NCI-H2029 (cell line): ENCODE measurements around the gene SIRPB1.
"Not testable (repeated sequence)": the region's sequence is repeated elsewhere in the genome, so short reads cannot be mapped to it uniquely, and the experiment has no call there.

ENCODE experiments used
- DNase-seq: peaks from one replicate; lab custom pipeline; 2025; lab: John Stamatoyannopoulos, UW

Gene SIRPB1

DNA sequence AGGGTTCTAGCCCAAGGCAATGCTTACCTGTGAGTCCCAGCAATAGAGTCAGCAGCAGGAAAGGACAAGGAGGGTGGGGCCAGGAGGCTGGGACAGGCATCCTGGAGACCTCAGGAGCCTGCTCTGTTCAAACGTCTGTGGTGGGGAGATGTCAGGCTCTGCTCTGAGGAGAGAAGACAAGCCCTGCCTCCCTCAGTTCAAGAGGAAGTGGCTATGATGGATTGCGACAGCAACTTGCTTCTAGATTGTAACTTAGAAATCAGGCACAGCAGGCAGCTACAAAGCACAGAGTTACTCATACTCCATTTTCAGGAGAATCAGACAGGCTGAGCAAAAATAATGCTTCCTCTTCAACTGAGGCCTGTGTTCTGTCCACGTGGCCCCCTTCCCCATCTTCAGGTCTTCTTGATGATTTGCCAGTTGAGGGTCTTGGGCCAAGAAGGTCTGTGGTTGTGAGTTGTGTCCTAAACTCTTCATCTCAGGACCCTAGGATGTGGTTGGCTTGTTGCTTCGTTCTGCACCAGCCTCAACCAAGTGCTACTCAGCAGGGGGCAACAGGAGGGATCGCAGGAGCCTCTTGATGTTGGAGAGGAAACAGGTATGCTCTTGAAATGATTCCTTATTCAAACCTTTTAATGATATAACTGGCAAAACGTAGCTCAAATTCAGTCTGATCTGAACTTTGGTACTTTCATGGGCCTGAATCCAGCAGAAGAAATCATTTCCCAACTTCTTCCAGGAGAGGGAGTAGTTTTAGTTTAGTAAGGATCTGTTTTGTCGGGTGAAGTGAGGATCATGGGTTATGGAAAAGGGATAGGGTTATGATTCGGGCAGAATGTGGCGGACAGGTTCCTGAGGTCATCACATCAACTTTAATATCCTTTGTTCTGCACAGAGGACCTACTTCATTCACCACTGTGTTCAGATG, 31.0 kb downstream of the SIRPB1 start:
- no peak for DNase-seq

GRCh38 chr20:1587781-1588532, 31.9 kb downstream of the SIRPB1 start:
- DNase-seq, result no peak

DNA sequence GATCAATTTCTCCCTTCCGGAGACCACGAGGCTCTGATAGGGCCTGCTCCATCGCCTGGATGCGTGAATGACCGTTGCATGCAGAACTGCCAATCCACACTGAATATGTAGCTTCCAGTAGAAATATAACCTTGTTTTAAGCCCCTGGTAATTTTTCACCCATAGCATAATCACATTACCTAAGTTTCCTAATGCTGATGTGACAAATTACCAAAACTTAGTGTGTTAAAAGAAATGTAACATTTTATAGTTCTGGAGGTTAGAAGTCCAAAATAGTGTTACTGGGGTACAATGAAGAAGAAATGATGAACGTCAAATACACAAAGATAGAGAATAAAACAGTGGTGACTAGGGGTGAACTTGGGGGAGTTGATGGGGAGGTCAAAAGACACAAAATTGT, 40.3 kb downstream of the SIRPB1 start:
- no peak for DNase-seq

DNA sequence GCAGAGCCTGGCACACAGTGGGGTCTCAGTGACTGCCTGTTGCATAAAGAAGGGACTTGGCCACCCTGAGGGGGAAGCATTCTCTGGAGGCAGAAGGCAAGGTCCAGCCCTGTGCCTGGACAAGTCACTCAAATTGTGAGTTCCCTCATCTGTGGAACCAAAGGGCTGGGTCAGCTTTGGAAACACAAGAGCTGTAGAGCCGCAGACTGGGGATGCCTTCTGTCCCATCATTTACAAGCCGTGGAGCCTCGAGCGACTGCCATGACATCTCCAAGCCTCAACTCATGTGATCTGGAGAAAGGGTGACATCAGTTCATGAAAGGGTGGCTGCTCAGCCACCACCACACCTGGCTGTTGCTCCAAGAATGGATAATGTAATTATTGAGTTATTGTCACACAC, 41.9 kb downstream of the SIRPB1 start:
- DNase-seq, result no peak

DNA sequence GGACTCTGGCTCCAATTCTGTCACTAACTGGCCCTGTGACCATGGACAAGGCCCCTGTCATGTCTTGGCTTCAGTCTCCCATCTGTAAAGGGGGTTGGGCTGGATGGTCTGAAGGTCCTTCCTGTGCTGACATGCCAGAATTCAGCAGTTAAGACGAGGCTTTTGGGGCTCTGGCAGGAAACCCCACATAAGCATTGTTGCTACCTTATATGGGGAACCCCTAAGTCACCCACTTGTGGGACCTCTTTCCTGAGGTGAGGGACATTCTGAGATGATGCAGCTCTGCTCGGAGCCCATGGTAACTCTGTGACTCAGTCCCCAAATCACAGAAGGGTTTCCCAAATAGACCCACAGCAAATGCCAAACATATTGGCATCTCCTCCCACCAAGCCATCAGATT, 42.5 kb downstream of the SIRPB1 start:
- DNase-seq, result not testable (repeated sequence)

DNA sequence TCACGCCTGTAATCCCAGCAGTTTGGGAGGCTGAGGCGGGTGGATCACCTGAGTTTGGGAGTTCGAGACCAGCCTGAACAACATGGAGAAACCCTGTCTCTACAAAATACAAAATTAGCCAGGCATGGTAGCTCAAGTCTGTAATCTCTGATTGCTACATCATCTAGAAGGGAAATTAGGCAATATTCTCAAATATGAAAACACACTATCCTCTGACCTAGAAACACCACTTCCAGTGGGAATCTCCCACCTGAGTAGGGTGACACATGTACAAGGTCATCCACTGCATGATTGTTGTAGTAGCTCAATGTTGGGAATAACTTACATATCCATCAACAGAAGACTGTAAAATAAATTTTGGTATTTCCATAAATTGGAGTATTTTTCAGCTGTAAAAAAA, 43.2 kb downstream of the SIRPB1 start:
- no peak for DNase-seq

GRCh38 chr20:1576003-1576402, 43.8 kb downstream of the SIRPB1 start:
- DNase-seq, result not testable (repeated sequence)

DNA sequence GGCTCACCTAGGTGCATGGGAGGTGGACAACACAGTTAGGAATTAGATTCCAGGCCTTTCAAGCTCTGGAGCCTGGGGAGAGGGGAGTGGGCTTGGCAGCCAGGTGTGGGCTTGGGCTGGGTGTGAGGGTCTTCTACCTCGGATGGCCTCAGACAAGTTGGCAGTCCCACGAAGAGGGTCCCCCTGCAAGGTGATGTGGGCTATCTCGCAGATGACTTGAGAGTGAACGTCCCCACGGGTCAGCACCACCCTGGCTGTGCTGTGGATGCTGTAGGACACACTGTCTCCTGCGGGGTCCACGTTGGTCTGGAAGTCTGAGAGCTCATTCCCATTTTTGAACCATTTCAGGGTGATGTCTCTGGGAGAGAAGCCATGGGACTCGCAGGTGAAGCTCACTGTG, 48.2 kb downstream of the SIRPB1 start:
- DNase-seq, result not testable (repeated sequence)
